SH-SY5Y (cell line): ENCODE results near the gene GRM2.

Source experiments
- GATA2 ChIP-seq: IDR thresholded peaks from 2 replicates; pipeline ENCODE4 v1.6.1; 2011; ENCODE audit warnings: mild to moderate bottlenecking, low read depth, low read length
- GATA3 ChIP-seq: IDR thresholded peaks from 2 replicates; pipeline ENCODE4 v1.6.1; 2011; ENCODE audit warnings: low read depth, mild to moderate bottlenecking, low read length, moderate library complexity

GRCh38 chr3:51721062-51721745, 14.3 kb downstream of the GRM2 start:
- TF ChIP-seq GATA3 (no peak), GATA2 (no peak)
